OCI-LY1 (cell line): Measurements from ENCODE around the gene STAG1.

ENCODE experiments used
- H2AFZ ChIP-seq: fragments of 200-600 bp; sonication (generic), shearing (Covaris generic); 2 replicates; pipeline ENCODE4 v1.6.0; 2014; ENCODE audit warnings: antibody characterized with exemption, mild to moderate bottlenecking, low read length
- H3F3A ChIP-seq: fragments of 200-600 bp; sonication (generic), shearing (Covaris generic); 2 replicates; pipeline ENCODE4 v1.6.0; 2014; ENCODE audit warnings: mild to moderate bottlenecking, antibody characterized with exemption, low read length, moderate library complexity; ENCODE audit not compliant: insufficient read depth
- H3K27ac ChIP-seq: fragments of 200-600 bp; sonication (generic); 2 replicates; pipeline ENCODE4 v1.5.1; 2014; ENCODE audit warnings: low read length, mixed run types, mild to moderate bottlenecking, low read depth; ENCODE audit not compliant: poor library complexity, severe bottlenecking
- H3K27me3 ChIP-seq: fragments of 200-600 bp; sonication (generic); 2 replicates; pipeline ENCODE4 v1.6.0; 2014; ENCODE audit warnings: antibody characterized with exemption, mild to moderate bottlenecking, low read length, moderate library complexity; ENCODE audit not compliant: insufficient read depth
- H3K36me3 ChIP-seq: fragments of 200-600 bp; sonication (generic); 2 replicates; pipeline ENCODE4 v1.6.1; 2014; ENCODE audit warnings: mild to moderate bottlenecking, antibody characterized with exemption, low read length, moderate library complexity, mixed read lengths; ENCODE audit not compliant: insufficient read depth
- H3K4me1 ChIP-seq: fragments of 200-600 bp; sonication (generic); 2 replicates; pipeline ENCODE4 v1.5.1; 2014; ENCODE audit warnings: mild to moderate bottlenecking, low read length, moderate library complexity; ENCODE audit not compliant: insufficient read depth, severe bottlenecking
- H3K4me2 ChIP-seq: fragments of 200-600 bp; sonication (generic), shearing (Covaris generic); 2 replicates; pipeline ENCODE4 v1.6.1; 2014; ENCODE audit warnings: low read length
- H3K4me3 ChIP-seq: fragments of 200-600 bp; sonication (generic); 2 replicates; pipeline ENCODE4 v1.5.1; 2014; ENCODE audit warnings: low read length, low read depth, mild to moderate bottlenecking, mixed read lengths; ENCODE audit not compliant: poor library complexity, severe bottlenecking
- H3K79me2 ChIP-seq: fragments of 200-600 bp; shearing (Covaris generic); 2 replicates; pipeline ENCODE4 v1.6.1; 2016; ENCODE audit warnings: mixed run types, low read length, mixed read lengths; ENCODE audit not compliant: insufficient read depth
- H3K9ac ChIP-seq: fragments of 200-600 bp; sonication (generic), shearing (Covaris generic); 2 replicates; pipeline ENCODE4 v1.6.1; 2014; ENCODE audit warnings: mild to moderate bottlenecking, low read length, mixed read lengths
- H3K9me2 ChIP-seq: fragments of 200-600 bp; sonication (generic), shearing (Covaris generic); 2 replicates; pipeline ENCODE4 v1.6.1; 2014; ENCODE audit warnings: low read depth, mild to moderate bottlenecking, low read length, mixed read lengths
- H3K9me3 ChIP-seq: fragments of 200-600 bp; shearing (Covaris generic); 2 replicates; pipeline ENCODE4 v1.6.1; 2014; ENCODE audit warnings: low read length, mixed read lengths
- H4K20me1 ChIP-seq: fragments of 200-600 bp; sonication (generic), shearing (Covaris generic); 2 replicates; pipeline ENCODE4 v1.6.0; 2016; ENCODE audit warnings: mild to moderate bottlenecking, low read length; ENCODE audit not compliant: insufficient read depth
- CTCF ChIP-seq: fragments of 200-600 bp; sonication (generic), shearing (Covaris generic); IDR thresholded peaks from 2 replicates; pipeline ENCODE4 v1.5.1; 2017; ENCODE audit warnings: mild to moderate bottlenecking, antibody characterized with exemption, low read length, moderate library complexity, mixed read lengths
- EZH2 ChIP-seq: fragments of 200-600 bp; sonication (generic), shearing (Covaris generic); IDR thresholded peaks from 2 replicates; pipeline ENCODE4 v1.8.0; 2017; ENCODE audit warnings: borderline replicate concordance, mixed run types, mild to moderate bottlenecking, antibody characterized with exemption, low read length, moderate library complexity, mixed read lengths

The STAG1 gene

GRCh38 chr3:136404056-136404455 is 348.1 kb downstream of the STAG1 start:
- no peaks in the 10 kb centered on the region for H3K4me1 ChIP-seq
- H3K4me3 ChIP-seq, result no peak overlapping the region
- H3K36me3 ChIP-seq, result 0 out of 2 replicates have a peak, but pooled peaks cover 5% of the 10 kb centered on the region
- no peak overlapping the region for H3K27ac ChIP-seq
- no peak overlapping the region for H3K4me2 ChIP-seq
- TF ChIP-seq CTCF (no peak), EZH2 (no peak)
- H3K9me2 ChIP-seq, result no peaks in the 10 kb centered on the region
- H3K79me2 ChIP-seq, result no peaks in the 10 kb centered on the region
- H3K27me3 ChIP-seq, result no peaks in the 10 kb centered on the region
- H2AFZ ChIP-seq, result no peak overlapping the region
- H3K9me3 ChIP-seq, result no peaks in the 10 kb centered on the region
- no peak overlapping the region for H3K9ac ChIP-seq
- H3F3A ChIP-seq, result peaks cover 4% of the 10 kb centered on the region; the same call in 1 of the 2 replicates
- no peaks in the 10 kb centered on the region for H4K20me1 ChIP-seq

- Histone ChIP-seq H3K9me2 (no peaks in the 10 kb centered on the region), H2AFZ (no peak overlapping the region), H3K4me2 (no peak overlapping the region), H4K20me1 (no peaks in the 10 kb centered on the region), H3K4me3 (no peak overlapping the region), H3K27ac (no peak overlapping the region), H3F3A (peaks cover 4% of the 10 kb centered on the region; the same call in 1 of the 2 replicates), H3K36me3 (0 out of 2 replicates have a peak, but pooled peaks cover 5% of the 10 kb centered on the region), H3K79me2 (no peaks in the 10 kb centered on the region), H3K9ac (no peak overlapping the region), H3K27me3 (no peaks in the 10 kb centered on the region), H3K4me1 (peaks cover 5% of the 10 kb centered on the region), H3K9me3 (no peaks in the 10 kb centered on the region)
- TF ChIP-seq CTCF, result no peak
- TF ChIP-seq EZH2, result no peak
Observed at GRCh38 chr3:136396916-136397315, 355.3 kb downstream of the STAG1 start.

- Histone ChIP-seq H4K20me1 (no peaks in the 10 kb centered on the region), H3K4me2 (no peak overlapping the region), H3K4me3 (no peak overlapping the region), H3F3A (no peaks in the 10 kb centered on the region), H3K9me2 (no peaks in the 10 kb centered on the region), H3K9ac (no peak overlapping the region), H3K36me3 (no peaks in the 10 kb centered on the region), H2AFZ (no peak overlapping the region), H3K27me3 (no peaks in the 10 kb centered on the region), H3K27ac (no peak overlapping the region), H3K79me2 (no peaks in the 10 kb centered on the region), H3K9me3 (no peaks in the 10 kb centered on the region), H3K4me1 (peaks cover 5% of the 10 kb centered on the region)
- TF ChIP-seq EZH2, result no peak
- TF ChIP-seq CTCF, result no peak
Observed at GRCh38 chr3:136390574-136390973, 361.6 kb downstream of the STAG1 start.
